ENCODE data around the gene HCN3. TPM values are rescaled to one million over a fixed set of nuclear protein-coding genes. Genes with fewer than 3 reads are reported as not detected.
A peak's percentile ranks its signal among the peaks of the same experiment; 100 is the strongest.

The HCN3 gene
- total RNA-seq, 4 donors from 2014 or later, result 2.1 to 3.0 (median 2.5) TPM

- Histone ChIP-seq H3K27ac (no peak overlapping the region), H3K9me3 (no peaks in the 10 kb centered on the region), H3K36me3 (peaks cover 41 to 90% (median 74%) of the 10 kb centered on the region in 3 donors), H3K4me3 (no peak overlapping the region), H3K27me3 (no peaks in the 10 kb centered on the region), H3K4me1 (peaks cover 4 to 24% (median 14%) of the 10 kb centered on the region in 3 donors)
- intact Hi-C loops (cut with DNase I), result loop anchor here (10.0 kb wide), 1 partner anchor 237 kb away; no protein-coding TSS in a partner anchor
- 94 to 100% methylated on average over 2 of the region's 2 CpGs for WGBS, 2 donors
- TF ChIP-seq, protein P1, sequence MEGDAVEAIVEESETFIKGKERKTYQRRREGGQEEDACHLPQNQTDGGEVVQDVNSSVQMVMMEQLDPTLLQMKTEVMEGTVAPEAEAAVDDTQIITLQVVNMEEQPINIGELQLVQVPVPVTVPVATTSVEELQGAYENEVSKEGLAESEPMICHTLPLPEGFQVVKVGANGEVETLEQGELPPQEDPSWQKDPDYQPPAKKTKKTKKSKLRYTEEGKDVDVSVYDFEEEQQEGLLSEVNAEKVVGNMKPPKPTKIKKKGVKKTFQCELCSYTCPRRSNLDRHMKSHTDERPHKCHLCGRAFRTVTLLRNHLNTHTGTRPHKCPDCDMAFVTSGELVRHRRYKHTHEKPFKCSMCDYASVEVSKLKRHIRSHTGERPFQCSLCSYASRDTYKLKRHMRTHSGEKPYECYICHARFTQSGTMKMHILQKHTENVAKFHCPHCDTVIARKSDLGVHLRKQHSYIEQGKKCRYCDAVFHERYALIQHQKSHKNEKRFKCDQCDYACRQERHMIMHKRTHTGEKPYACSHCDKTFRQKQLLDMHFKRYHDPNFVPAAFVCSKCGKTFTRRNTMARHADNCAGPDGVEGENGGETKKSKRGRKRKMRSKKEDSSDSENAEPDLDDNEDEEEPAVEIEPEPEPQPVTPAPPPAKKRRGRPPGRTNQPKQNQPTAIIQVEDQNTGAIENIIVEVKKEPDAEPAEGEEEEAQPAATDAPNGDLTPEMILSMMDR (IDR thresholded peaks at IDR 0.05), result no peak
- no peak for TF ChIP-seq POLR2A (IDR thresholded peaks at IDR 0.05)
- DNase-seq, result no peak
Measured at GRCh38 chr1:155267373-155267772, 9.9 kb upstream of the HCN3 start.

DNA sequence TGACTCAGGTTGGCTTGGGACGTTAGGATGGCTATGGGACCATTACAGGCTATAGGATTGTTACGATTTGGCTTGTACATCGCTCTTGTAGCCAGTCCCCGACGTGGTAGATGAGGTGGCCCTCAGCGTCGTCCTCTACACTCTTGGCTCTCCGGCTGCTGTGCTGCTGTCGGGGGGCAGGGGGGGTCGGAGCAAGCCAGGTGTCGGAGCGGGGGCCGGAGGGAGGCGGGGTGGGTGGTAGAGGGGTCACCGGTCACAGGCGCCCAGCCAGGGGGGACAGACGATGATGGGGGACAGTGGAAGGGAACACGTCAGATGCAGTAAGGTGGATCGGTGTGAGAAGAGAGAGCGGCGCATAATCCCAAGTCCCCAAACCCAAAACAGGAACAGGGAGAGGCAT lies 8.6 kb upstream of the HCN3 start:
- no peak for DNase-seq
- intact Hi-C loops (cut with DNase I), result loop anchor here (10.0 kb wide), 1 partner anchor 236 kb away; no protein-coding TSS in a partner anchor
- Histone ChIP-seq H3K27me3 (no peaks in the 10 kb centered on the region), H3K27ac (no peak overlapping the region), H3K4me1 (peaks cover 8 to 23% (median 14%) of the 10 kb centered on the region in 3 donors), H3K9me3 (no peaks in the 10 kb centered on the region), H3K4me3 (no peak overlapping the region), H3K36me3 (peaks cover 41 to 82% (median 70%) of the 10 kb centered on the region in 3 donors)
- 86 to 88% methylated on average over 5 to 11 of the region's 21 CpGs for WGBS, 2 donors
- TF ChIP-seq, protein P1 (IDR thresholded peaks at IDR 0.05), result no peak
- no peak for TF ChIP-seq POLR2A (IDR thresholded peaks at IDR 0.05)

- Histone ChIP-seq H3K36me3 (peaks cover 41 to 74% (median 63%) of the 10 kb centered on the region in 3 donors), H3K9me3 (no peaks in the 10 kb centered on the region), H3K27ac (no peak overlapping the region), H3K4me1 (peaks cover 12 to 28% (median 17%) of the 10 kb centered on the region in 3 donors), H3K4me3 (no peak overlapping the region), H3K27me3 (no peaks in the 10 kb centered on the region)
- 95 to 96% methylated on average over 11 to 18 of the region's 21 CpGs for WGBS, 2 donors
- no peak for DNase-seq
- TF ChIP-seq, protein P1 (IDR thresholded peaks at IDR 0.05), result no peak
- no peak for TF ChIP-seq POLR2A (IDR thresholded peaks at IDR 0.05)
- intact Hi-C loops (cut with DNase I), result loop anchor here (10.0 kb wide), 1 partner anchor 235 kb away; no protein-coding TSS in a partner anchor
Measured at GRCh38 chr1:155269381-155269780, 7.9 kb upstream of the HCN3 start.

DNA sequence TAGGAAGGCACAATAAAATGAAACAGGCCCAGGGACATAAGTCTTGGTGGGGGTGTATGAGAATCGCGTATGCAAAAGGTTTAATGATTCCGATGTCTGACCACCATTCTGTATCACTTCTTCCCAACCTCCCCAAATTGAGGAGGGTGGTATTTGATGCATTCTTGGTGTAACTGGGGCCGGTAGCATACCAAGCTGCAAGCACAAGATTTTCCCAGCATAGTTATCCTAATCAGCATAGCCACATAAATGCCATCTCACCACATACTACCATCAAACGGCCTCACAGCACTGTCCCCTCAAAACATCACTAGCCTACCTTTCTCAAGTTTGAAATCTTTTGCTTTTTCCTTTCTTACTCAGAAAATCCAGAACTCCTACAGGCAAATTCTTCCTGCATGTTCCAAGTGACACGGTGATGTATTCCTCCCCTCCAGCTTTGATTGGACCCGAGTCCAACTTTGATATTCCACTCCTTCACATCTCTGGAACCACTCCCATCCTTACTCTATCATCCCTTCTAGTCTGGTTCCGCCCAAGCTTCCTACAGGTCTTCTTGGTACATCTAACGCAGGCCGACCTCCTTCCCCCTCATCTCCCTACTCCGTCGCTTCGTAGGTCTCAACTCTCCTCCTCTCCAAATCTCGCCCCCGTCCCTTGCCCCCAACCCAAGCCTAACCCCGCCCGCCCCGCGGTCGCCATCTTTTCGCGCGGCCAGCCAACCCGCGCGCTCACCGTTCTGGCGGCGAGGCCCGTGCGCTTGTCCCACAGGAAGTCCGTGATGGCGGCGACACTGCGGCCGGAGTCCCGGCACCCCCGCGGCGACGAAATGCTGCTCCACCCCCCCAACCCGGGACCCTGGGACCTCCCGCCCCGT lies 4.6 kb upstream of the HCN3 start:
- TF ChIP-seq, protein P1 (IDR thresholded peaks at IDR 0.05), result no peak
- TF ChIP-seq POLR2A (IDR thresholded peaks at IDR 0.05), result no peak
- 5% methylated on average over 20 to 22 of the region's 44 CpGs for WGBS, 2 donors
- Histone ChIP-seq H3K9me3 (no peaks in the 10 kb centered on the region), H3K4me1 (peaks cover 17 to 38% (median 22%) of the 10 kb centered on the region in 3 donors), H3K27me3 (no peaks in the 10 kb centered on the region), H3K4me3 (peak overlapping the region; percentile 55 to 85 (median 81)), H3K36me3 (peaks cover 20 to 41% (median 31%) of the 10 kb centered on the region in 3 donors), H3K27ac (peak overlapping the region; percentile 89 to 97 (median 94))
- intact Hi-C loops (cut with DNase I), result no loop called here
- DNase-seq, result no peak

All from esophagus squamous epithelium (tissue), 5 donors.